Psoas muscle (tissue), 8 donors: ENCODE data around the gene PPFIBP2. TPM values are rescaled to one million over a fixed set of nuclear protein-coding genes. Genes with fewer than 3 reads are reported as not detected.

Experiments used
- ATAC-seq, 4 donors: fragments of 200-7000 bp; cut with Tn5 transposase; one replicate each; pipeline ENCODE4 v1.9.1; 2020; ENCODE audit warnings: moderate library complexity in 3 of 4, mild to moderate bottlenecking in 2 of 4
- DNase-seq, 2 donors: peaks; one replicate each; pipeline ENCODE4 v3.0.0-alpha.2; 2020
- H3K27ac ChIP-seq: fragments of 200-600 bp; one replicate; pipeline ENCODE4 v1.8.0; 2022
- H3K27me3 ChIP-seq, 3 donors: fragments of 200-600 bp in 1 of 3; one replicate each; pipeline versions ENCODE4 v1.6.1 to v1.8.0; 2013 to 2022; ENCODE audit warnings: low read length in 2 of 3, mild to moderate bottlenecking in 2 of 3, moderate library complexity in 1 of 3; ENCODE audit not compliant: insufficient read depth in 3 of 3
- H3K36me3 ChIP-seq, 2 donors: fragments of 200-600 bp in 1 of 2; one replicate each; pipeline versions ENCODE4 v1.6.1 to v1.8.0; 2013 to 2022; ENCODE audit warnings: low read depth in 1 of 2, mild to moderate bottlenecking in 1 of 2, moderate library complexity in 1 of 2; ENCODE audit not compliant: insufficient read depth in 1 of 2
- H3K4me1 ChIP-seq: fragments of 200-600 bp; one replicate; pipeline ENCODE4 v1.8.0; 2022
- H3K4me3 ChIP-seq: fragments of 200-600 bp; one replicate; pipeline ENCODE4 v1.8.0; 2022; ENCODE audit warnings: mild to moderate bottlenecking
- H3K9me3 ChIP-seq: fragments of 200-600 bp; one replicate; pipeline ENCODE4 v1.8.0; 2022
- WGBS, 3 donors: extraction: QIAGEN DNeasy Blood & Tissue Kit; methylation state at CpG; one replicate each; pipeline versions ENCODE4 v1.1.6 to v1.1.7; 2013; 5-methylcytosine and 5-hydroxymethylcytosine counted together
- intact Hi-C, 2 donors: fragments of 100-400 bp; cut with DNase I; formaldehyde crosslinking; loops; one replicate each; pipeline versions ENCODE4 v1.11.0 to v1.14.2; 2022
- polyA plus RNA-seq, 3 donors: library from polyadenylated mRNA; stranded (reverse); fragments of 200-250 nt; gene quantifications; one replicate each; pipeline ENCODE4 v1.2.3, GENCODE V29; 2013
- total RNA-seq, 4 donors: library from RNA; stranded (reverse); fragmentation: NEBNext Ultra II Directional in 2 of 4; extraction: Animal tissue kit (Norgen Biotek cat#: 25700) in 2 of 4; gene quantifications; one replicate each; pipeline versions ENCODE4 v1.2.1 to v1.2.4, GENCODE V29; 2021 to 2023
- TF ChIP-seq, protein P1 (sequence below): fragments of 200-600 bp; IDR thresholded peaks from one replicate; pipeline ENCODE4 v1.8.0; 2022; ENCODE audit warnings: antibody characterized with exemption
- donor health status: healthy with polysubstance abuse.
- donor health status: DM: no; HTN: no; CAD: no; lungs with moderate emphysema.
- donor health status: Bipolar disorder and iron deficiency.
- donor health status: healthy.
- donor health status: DM: yes; HTN: yes; CAD: no.
- donor health status: DM: no; HTN: no; CAD: no.
- donor health status: DM: no; HTN: no; CAD: no.
- donor health status: DM: yes; HTN: yes; CAD: no.

The PPFIBP2 gene
- total and polyA plus RNA-seq, 7 donors = 7.4 to 54.8 (median 19.7) TPM

DNA sequence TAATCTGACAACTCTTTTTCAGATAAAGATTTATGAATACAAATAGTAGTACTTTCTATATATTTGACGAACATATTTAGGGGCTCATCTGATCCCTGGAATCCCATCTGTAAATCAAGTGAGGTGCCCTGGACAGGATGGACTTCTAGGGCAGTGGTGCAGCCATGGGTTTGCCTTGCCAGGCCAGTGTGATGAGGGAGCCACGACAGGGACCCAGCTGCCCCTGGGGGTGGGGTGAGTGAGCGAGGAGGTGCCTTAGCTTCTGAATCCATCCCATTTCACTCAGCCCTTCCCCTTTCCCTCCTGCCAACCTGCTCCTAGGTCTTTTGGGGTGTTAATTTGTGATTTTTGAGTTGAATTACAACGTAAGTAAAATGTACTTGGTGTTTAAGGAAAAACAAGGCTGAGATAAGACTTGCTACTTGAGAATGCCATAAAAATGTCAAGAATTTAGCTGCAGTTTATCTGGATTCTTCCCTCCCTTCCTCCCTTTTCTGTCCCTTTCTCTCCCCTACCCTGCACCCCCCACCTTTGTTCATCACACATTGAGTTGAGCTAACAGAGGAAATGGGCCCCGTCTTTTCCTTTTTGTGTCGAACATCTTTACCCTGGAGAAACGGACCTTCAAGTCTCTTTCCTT, 60.8 kb downstream of the PPFIBP2 start:
- Histone ChIP-seq H3K27ac (peak overlapping the region; percentile 27), H3K4me3 (no peak overlapping the region), H3K27me3 (no peaks in the 10 kb centered on the region), H3K4me1 (peaks cover 53% of the 10 kb centered on the region), H3K9me3 (no peaks in the 10 kb centered on the region), H3K36me3 (no peaks in the 10 kb centered on the region)
- DNase-seq (no peak), ATAC-seq (no peak)
- TF ChIP-seq, protein P1, sequence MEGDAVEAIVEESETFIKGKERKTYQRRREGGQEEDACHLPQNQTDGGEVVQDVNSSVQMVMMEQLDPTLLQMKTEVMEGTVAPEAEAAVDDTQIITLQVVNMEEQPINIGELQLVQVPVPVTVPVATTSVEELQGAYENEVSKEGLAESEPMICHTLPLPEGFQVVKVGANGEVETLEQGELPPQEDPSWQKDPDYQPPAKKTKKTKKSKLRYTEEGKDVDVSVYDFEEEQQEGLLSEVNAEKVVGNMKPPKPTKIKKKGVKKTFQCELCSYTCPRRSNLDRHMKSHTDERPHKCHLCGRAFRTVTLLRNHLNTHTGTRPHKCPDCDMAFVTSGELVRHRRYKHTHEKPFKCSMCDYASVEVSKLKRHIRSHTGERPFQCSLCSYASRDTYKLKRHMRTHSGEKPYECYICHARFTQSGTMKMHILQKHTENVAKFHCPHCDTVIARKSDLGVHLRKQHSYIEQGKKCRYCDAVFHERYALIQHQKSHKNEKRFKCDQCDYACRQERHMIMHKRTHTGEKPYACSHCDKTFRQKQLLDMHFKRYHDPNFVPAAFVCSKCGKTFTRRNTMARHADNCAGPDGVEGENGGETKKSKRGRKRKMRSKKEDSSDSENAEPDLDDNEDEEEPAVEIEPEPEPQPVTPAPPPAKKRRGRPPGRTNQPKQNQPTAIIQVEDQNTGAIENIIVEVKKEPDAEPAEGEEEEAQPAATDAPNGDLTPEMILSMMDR = no peak
- intact Hi-C loops = loop anchor here (5.0 to 10.0 kb wide), 2 partner anchors 38 to 410 kb away; partner anchors contain the start of gene EIF3F (in 1 of the 2)
- 75 to 82% (median 78%) methylated on average over 7 of the region's 7 CpGs for WGBS, 3 donors

DNA sequence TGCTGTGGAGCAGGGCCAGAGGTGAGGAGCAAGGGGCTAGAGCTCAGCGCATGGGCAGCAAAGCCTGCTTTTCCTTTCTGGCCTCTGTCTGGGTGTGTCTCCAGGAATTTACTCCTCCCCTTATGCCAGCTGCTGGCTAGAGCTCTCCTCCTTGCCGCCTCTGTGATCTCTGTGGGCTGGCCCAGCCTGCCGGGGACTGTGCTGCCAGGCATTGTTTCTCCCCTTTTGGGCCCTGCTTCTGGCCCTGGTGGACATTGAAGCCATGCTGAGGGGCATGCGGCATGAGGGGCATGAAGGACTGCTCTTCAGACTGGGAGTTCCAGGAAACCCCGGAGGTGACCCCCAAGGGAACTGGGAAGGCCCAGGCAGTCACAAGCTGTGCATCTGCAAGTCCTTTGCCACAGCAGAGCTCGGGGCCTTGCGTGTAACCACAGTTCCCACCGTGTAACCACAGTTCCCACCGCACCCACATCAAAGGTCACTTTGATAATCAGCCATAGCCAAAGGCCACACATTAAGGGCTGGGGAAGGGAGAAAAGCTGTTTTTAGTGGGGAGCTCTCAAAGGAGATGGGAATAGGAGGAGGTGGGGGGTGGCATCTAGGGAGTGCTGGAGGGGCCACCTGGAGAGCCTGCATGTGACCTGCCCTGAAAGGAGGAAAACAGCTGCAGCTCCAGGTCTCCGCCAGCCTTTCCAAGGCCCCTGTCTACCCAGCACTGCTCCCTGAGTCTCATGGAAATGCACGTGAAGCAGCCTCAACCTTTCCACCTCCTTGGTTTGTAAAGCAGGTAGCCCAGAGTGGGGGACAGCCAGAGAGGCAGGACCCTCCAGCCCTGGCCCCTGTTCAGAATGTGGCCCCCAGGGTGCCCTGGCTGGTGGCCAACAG, 62.3 kb downstream of the PPFIBP2 start:
- DNase-seq (peak in 1 of 2 donors; percentile 66), ATAC-seq (peak; percentile 43 to 71 (median 68))
- Histone ChIP-seq H3K36me3 (no peaks in the 10 kb centered on the region), H3K9me3 (no peaks in the 10 kb centered on the region), H3K4me3 (peak overlapping the region; percentile 64), H3K27me3 (no peaks in the 10 kb centered on the region), H3K27ac (peak overlapping the region; percentile 90), H3K4me1 (peaks cover 67% of the 10 kb centered on the region)
- TF ChIP-seq, protein P1 = no peak
- WGBS, 3 donors = 19 to 43% (median 27%) methylated on average over 11 of the region's 11 CpGs
- intact Hi-C loops = loop anchor here in 1 of 2 donors (2.0 to 10.0 kb wide), 2 partner anchors 63 to 409 kb away; partner anchors contain the start of genes EIF3F and PPFIBP2

DNA sequence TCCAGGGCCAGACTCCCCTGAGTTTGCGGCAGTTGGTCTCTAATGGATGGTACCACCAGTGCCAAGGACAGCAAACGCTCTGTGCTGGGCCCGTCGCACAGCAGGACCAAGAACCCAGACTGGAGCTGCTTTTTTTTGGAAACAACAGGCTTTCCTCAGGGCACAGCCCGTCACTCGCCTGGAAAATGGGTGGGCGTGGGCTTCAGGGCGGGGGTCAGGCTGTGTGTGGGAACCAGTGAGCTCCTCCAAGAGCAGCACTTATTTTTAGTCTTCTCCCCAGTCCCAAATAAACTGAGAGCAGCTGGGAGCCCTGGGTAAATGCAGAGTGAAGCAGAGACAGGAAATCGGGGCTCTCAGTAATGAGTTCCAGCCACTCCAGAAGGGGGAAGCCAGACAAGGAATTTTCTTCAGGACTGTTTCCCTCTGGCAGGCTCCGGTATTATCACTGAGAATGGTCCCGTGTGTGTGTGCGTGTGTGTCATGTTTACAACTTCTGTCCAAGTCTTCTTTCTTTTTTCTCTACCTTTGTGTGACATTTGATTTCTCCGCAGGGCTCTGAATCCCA, 63.0 kb downstream of the PPFIBP2 start:
- H3K9me3 ChIP-seq = no peaks in the 10 kb centered on the region
- no peaks in the 10 kb centered on the region for H3K36me3 ChIP-seq
- DNase-seq (peak; percentile 39 to 60), ATAC-seq (peak; percentile 7 to 36 (median 14))
- peaks cover 70% of the 10 kb centered on the region for H3K4me1 ChIP-seq
- intact Hi-C loops = loop anchor here in 1 of 2 donors (2.0 to 10.0 kb wide), 2 partner anchors 64 to 408 kb away; partner anchors contain the start of genes EIF3F and PPFIBP2
- H3K27me3 ChIP-seq = no peaks in the 10 kb centered on the region
- peak overlapping the region; percentile 90 for H3K27ac ChIP-seq
- peak overlapping the region; percentile 64 for H3K4me3 ChIP-seq
- 8 to 23% (median 11%) methylated on average over 13 of the region's 13 CpGs for WGBS, 3 donors
- TF ChIP-seq, protein P1 = no peak

DNA sequence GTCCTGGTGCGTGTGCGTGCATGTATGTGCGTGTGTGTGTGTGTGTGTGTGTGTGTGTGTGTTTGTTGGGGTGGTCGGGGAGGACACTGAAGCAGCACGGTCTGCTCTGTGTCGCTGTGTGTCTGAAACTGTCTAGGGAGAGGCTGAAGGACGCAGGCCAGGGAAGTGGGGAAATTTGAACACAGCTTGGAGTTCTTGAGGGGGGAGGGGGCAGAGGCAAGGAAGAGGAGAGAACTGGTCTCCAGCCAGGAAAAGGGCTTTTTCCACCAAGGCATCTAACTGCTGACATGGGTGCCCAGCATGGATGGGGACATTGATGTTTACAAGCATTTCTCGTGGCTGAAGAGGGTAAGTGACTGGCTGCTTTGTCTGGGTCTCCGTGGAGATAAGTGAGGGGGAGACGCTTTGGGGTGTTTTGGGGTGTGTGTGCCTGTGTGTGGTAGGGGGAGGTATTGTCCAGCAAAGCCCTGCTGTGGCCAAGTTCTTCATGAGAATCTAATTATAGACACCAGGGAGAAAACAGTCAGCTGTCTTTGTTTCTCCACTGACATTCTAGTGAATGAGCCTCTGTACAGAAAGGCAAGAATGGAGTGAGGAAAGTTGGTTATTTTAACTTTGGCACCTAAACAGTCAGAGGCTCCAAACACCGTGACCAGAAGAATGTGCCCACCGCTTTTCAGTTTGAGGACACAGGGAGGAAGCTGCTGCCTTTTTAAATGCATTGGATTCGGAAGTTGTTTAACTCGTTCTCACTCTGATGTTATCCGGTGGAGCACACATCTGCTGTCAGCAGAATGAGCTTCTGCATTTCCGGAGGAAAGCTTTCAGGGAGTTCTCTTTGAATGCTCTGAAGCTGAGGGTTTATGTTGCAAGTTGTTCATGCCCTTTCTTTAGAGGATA, 63.7 kb downstream of the PPFIBP2 start:
- no peaks in the 10 kb centered on the region for H3K27me3 ChIP-seq
- peak; percentile 66 to 78 (median 74) for ATAC-seq
- intact Hi-C loops = loop anchor here in 1 of 2 donors (2.0 to 10.0 kb wide), 2 partner anchors 65 to 407 kb away; partner anchors contain the start of genes EIF3F and PPFIBP2
- H3K4me1 ChIP-seq = peaks cover 74% of the 10 kb centered on the region
- peak; percentile 65 to 72 for DNase-seq
- peak overlapping the region; percentile 64 for H3K4me3 ChIP-seq
- 3 to 7% (median 5%) methylated on average over 16 of the region's 16 CpGs for WGBS, 3 donors
- TF ChIP-seq, protein P1 = no peak
- no peaks in the 10 kb centered on the region for H3K9me3 ChIP-seq
- peak overlapping the region; percentile 90 for H3K27ac ChIP-seq
- H3K36me3 ChIP-seq = no peaks in the 10 kb centered on the region
